Stimulated activated CD8-positive, alpha-beta memory T cell treated with anti-CD3 and anti-CD28 coated beads, Interleukin-4, amount 100 ng/mL, for 1 hour (primary cell): ENCODE data around the gene ANKRD6.

Experiments
- DNase-seq, 2 donors: peaks; one replicate each; pipeline ENCODE4 v3.0.0-alpha.2; 2020; ENCODE audit warnings: low read depth in 2 of 2, low spot score in 1 of 2

The ANKRD6 gene

GRCh38 chr6:89412071-89413005 is 20.6 kb upstream of the ANKRD6 start, which contains the start of gene RRAGD:
Gene RRAGD, minus strand, starts transcription at chr6:89412273. Its CDS starts 280 bp downstream, at chr6:89411993.
- no peak for DNase-seq

GRCh38 chr6:89413006-89413400 is 19.9 kb upstream of the ANKRD6 start:
- DNase-seq, result no peak

GRCh38 chr6:89414215-89414614 is 18.7 kb upstream of the ANKRD6 start:
- DNase-seq, result no peak

- no peak for DNase-seq
These were observed 17.8 kb upstream of the ANKRD6 start for GRCh38 chr6:89415185-89415584.

GRCh38 chr6:89416796-89417195 is 16.2 kb upstream of the ANKRD6 start:
- DNase-seq, result no peak

- DNase-seq, result no peak
These were observed 2.6 kb upstream of the ANKRD6 start for GRCh38 chr6:89430201-89430962.

GRCh38 chr6:89433252-89434149 is 549 bp downstream of the ANKRD6 start:
- no peak for DNase-seq

GRCh38 chr6:89434150-89434499 is 1.2 kb downstream of the ANKRD6 start:
- no peak for DNase-seq

- DNase-seq, result no peak
These were observed 2.0 kb downstream of the ANKRD6 start for GRCh38 chr6:89434954-89435353.

GRCh38 chr6:89436226-89436625 is 3.3 kb downstream of the ANKRD6 start:
- no peak for DNase-seq

GRCh38 chr6:89438248-89438647 is 5.3 kb downstream of the ANKRD6 start:
- DNase-seq, result no peak

- DNase-seq, result no peak
These were observed 6.1 kb downstream of the ANKRD6 start for GRCh38 chr6:89439014-89439413.

GRCh38 chr6:89440200-89440599 is 7.2 kb downstream of the ANKRD6 start:
- no peak for DNase-seq

GRCh38 chr6:89443658-89444057 is 10.7 kb downstream of the ANKRD6 start:
- no peak for DNase-seq

- no peak for DNase-seq
These were observed 16.2 kb downstream of the ANKRD6 start for GRCh38 chr6:89449193-89449592.

- DNase-seq, result no peak
These were observed 19.3 kb downstream of the ANKRD6 start for GRCh38 chr6:89452281-89452680.

GRCh38 chr6:89454300-89454699 is 21.3 kb downstream of the ANKRD6 start:
- DNase-seq, result no peak

- no peak for DNase-seq
These were observed 25.8 kb downstream of the ANKRD6 start for GRCh38 chr6:89458704-89459103.

GRCh38 chr6:89459501-89459900 is 26.5 kb downstream of the ANKRD6 start:
- no peak for DNase-seq

- no peak for DNase-seq
These were observed 27.8 kb downstream of the ANKRD6 start for GRCh38 chr6:89460713-89461112.

GRCh38 chr6:89462503-89462902 is 29.6 kb downstream of the ANKRD6 start:
- no peak for DNase-seq
